ENCODE results near the gene OR5AP2.
A peak's percentile ranks its signal among the peaks of the same experiment; 100 is the strongest.
"Not testable (repeated sequence)": the region's sequence is repeated elsewhere in the genome, so short reads cannot be mapped to it uniquely, and the experiment has no call there.

The OR5AP2 gene

DNA sequence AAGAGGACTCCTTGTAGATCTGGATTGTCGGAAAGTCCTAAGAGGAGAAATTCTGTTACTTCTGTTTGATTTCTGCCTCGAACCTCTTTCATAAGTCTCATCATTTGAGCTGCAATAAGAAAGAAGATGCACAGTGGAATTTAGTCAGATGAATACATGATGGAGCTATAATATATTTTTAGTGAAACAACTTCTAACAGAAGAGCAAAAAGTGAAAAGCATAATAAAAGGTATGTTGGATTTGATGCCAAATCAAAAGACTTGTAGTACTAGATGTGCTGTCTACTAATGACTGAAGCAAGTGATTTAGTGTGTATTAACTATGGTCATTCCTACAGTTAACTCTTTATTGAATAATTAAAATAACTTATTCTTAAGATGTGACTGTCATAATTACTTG, at the start of gene OR5AP2:
Gene OR5AP2, minus strand, starts transcription at position 101 of the 400 bp plus-strand sequence. Its CDS starts 0 bp downstream, at position 101.
- no peak for DNase-seq

DNA sequence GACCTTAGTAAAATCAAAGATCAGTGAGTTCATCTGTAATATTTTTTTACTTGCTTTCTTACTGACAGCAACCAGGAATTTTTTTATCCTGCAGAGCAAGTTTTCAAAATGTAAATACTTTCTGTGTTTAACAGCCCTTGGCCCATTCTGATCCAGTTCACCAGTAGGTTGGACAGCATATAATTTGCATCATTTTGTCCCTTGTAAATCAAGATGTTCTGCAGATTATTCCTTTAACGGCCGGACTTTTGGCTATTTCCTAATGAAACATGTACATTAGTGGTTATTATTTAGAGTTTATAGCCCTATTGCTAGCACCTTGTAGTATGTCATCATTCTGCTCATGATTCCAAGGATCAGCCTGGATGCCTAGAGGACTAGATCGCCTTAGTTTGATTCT, 48.9 kb upstream of the OR5AP2 start:
- not testable (repeated sequence) for DNase-seq

GRCh38 chr11:56688554-56689100, 46.4 kb upstream of the OR5AP2 start:
- DNase-seq, result no peak

DNA sequence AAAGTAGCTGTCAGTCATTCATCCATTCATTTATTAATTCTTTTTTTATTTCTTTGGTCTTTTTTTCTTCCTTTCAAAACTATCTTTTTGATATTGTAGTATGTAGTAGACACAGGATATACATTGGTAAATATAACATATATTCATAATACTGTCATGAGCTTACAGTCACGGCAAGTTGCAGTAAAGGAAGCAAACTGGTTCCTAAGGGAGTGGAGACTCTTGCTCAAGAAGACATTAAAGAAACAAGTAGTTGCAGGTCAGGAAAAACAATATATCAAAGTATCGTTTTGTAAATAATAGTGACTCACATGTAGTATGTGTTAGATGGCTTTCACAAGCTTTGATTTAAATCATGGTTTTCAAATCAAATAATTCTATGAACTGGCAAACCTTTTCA, 28.7 kb upstream of the OR5AP2 start:
- no peak for DNase-seq

DNA sequence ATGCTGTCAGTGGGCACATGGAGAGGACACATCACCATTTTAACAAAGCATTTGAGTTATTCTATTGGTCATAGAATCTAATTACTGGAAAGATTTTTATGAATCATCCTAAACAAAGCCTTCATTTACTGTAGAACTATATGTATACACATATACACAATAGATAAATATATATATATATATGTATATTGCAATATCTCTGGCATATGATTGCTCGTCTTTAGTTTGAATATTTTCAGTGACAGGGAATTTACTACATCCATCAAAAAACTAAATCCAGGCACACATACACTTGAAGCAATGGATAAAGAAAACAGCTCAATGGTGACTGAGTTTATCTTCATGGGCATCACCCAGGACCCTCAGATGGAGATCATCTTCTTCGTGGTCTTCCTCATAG, 21.1 kb upstream of the OR5AP2 start, which contains the start of gene OR5AR1:
Gene OR5AR1, plus strand, starts transcription at position 301 of the 400 bp plus-strand sequence. Its CDS starts 0 bp downstream, at position 301.
- DNase-seq, result no peak

- DNase-seq, result no peak
Observed at GRCh38 chr11:56659755-56660154, 17.5 kb upstream of the OR5AP2 start.

DNA sequence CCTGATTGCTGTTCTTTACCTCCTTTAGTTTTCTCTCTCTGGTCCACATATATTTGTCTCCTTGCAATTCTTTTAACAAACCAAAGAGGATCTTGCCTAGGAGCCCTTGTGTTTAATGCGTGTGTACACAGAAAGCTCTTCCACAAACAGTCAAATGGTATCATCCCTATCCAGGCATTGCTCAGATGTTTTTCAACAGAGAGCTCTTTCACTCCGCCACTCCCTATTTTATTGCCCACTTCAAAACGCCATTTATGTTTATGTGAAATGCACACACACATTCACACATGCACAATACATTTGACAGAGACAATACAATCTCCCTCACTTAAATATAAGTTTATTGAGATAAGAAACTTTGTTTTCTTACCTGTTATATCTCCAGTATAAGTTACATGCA, 4.7 kb downstream of the OR5AP2 start:
- DNase-seq, result no peak

DNA sequence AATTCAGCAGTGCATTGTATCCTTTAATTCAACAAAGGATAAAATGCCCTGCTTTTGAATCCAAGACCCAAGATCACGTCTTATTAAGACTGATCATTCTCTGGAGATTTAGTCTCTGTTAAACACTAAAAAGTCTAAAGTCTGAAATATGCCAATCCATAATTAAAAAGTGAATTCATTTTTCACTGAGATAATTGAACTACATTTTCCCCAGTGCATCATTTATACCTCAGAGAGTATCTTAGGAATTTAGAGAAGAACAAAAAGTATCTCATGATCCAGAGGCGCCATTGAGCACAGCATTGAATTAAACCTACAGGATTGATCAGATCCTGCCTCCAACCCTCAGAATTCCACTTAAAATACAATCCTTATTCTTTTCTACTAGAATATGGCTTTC, 5.4 kb downstream of the OR5AP2 start:
- no peak for DNase-seq

DNA sequence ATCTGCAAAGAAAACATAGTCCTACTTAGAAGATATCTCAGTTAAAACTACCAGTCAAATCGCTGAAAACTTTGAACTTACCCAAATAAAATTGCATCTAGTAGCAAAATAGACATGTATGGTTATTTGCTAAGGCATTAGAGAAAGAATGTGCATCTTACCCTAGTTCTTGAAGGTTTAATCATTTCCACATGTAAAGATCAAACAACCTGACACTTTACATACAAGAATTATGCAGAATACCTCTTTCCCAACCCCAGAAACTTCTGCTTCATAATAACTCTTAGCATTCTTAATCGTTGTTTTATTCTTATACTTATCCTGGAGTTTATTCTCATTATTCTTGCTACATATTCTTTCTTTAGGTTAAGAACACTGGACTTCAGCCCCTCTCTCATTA, 9.9 kb downstream of the OR5AP2 start:
- DNase-seq, result no peak

- no peak for DNase-seq
Observed at GRCh38 chr11:56625946-56626345, 16.3 kb downstream of the OR5AP2 start.

DNA sequence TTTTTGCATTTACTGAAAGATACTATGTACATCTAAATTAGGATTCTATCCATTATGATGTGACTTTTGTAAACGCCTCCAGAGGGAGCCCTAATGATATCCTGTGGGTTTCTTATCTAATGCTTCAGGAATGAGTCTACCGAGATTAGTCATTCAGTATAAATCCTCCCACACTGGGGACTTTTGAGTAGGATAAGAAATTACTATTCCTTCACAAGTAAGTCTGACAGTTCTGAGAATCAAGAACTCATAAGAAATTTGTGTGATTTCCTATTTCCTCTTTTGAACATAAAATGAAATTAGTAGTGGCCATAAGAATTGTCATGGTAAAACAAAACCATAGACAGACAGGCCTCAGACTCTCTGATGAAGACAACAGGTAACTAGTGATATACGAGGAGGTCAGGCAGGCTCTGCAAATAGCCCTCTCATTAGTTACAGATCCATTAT, 17.6 kb downstream of the OR5AP2 start:
- DNase-seq, result peak in 1 of 2 experiments; percentile 6

GRCh38 chr11:56611174-56611573, 31.1 kb downstream of the OR5AP2 start:
- no peak for DNase-seq

DNA sequence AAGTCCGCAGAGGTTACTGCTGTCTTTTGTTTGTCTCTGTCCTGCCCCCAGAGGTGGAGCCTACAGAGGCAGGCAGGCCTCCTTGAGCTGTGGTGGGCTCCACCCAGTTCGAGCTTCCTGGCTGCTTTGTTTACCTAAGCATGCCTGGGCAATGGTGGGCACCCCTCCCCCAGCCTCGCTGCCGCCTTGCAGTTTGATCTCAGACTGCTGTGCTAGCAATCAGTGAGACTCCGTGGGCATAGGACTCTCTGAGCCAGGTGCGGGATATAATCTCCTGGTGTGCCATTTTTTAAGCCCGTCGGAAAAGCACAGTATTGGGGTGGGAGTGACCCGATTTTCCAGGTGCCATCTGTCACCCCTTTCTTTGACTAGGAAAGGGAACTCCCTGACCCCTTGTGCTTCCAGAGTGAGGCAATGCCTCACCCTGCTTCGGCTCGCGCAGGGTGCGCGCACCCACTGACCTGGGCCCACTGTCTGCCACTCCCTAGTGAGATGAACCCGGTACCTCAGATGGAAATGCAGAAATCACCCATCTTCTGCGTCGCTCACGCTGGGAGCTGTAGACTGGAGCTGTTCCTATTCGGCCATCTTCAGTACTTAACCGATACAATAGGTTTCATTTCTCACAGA, 50.0 kb downstream of the OR5AP2 start:
- DNase-seq, result not testable (repeated sequence)

Data from NCI-H1930 (cell line).